Activated CD4-positive, CD25-positive, alpha-beta regulatory T cell treated with anti-CD3 and anti-CD28 coated beads, Interleukin-2, amount 50 U/mL, for 72 hours (primary cell): Measurements from ENCODE around the gene SGIP1.
"Not testable (repeated sequence)": the region's sequence is repeated elsewhere in the genome, so short reads cannot be mapped to it uniquely, and the experiment has no call there.

ENCODE experiments used
- DNase-seq: peaks from one replicate; pipeline ENCODE4 v3.0.0; 2021

SGIP1 gene

GRCh38 chr1:66773227-66773626 lies 239.3 kb downstream of the SGIP1 start:
- DNase-seq: no peak

GRCh38 chr1:66774438-66774837 lies 240.5 kb downstream of the SGIP1 start:
- DNase-seq: no peak

GRCh38 chr1:66775646-66776045 lies 241.7 kb downstream of the SGIP1 start:
- DNase-seq: no peak

GRCh38 chr1:66777831-66778230 lies 243.9 kb downstream of the SGIP1 start:
- DNase-seq: no peak

GRCh38 chr1:66778266-66778665 lies 244.3 kb downstream of the SGIP1 start:
- DNase-seq: no peak

GRCh38 chr1:66778969-66779368 lies 245.0 kb downstream of the SGIP1 start:
- DNase-seq: no peak

- DNase-seq: no peak
Observed at GRCh38 chr1:66779475-66780078, 245.6 kb downstream of the SGIP1 start.

- DNase-seq: not testable (repeated sequence)
Observed at GRCh38 chr1:66785800-66786199, 251.8 kb downstream of the SGIP1 start.

GRCh38 chr1:66787641-66788040 lies 253.7 kb downstream of the SGIP1 start:
- DNase-seq: no peak

GRCh38 chr1:66788231-66788939 lies 254.4 kb downstream of the SGIP1 start:
- no peak for DNase-seq

- DNase-seq: no peak
Observed at GRCh38 chr1:66791621-66792610, 258.0 kb downstream of the SGIP1 start.

- not testable (repeated sequence) for DNase-seq
Observed at GRCh38 chr1:66795839-66796238, 261.9 kb downstream of the SGIP1 start.
